K562 (cell line): ENCODE data around the gene TRAF1. TPM values are rescaled to one million over a fixed set of nuclear protein-coding genes. Genes with fewer than 3 reads are reported as not detected.

ENCODE experiments used
- ATAC-seq: fragments of 200-7000 bp; cut with Tn5 transposase; 3 replicates; pipeline ENCODE4 v1.9.1; 2020; ENCODE audit warnings: moderate library complexity
- BruUV-seq: library from RNA; stranded (reverse); fragments of 400-500 nt; replicated peaks from 2 replicates; lab custom pipeline; 2021; lab: Mats Ljungman, UMichigan
- CTCF ChIA-PET: fragments of 300-600 bp; formaldehyde crosslinking; extraction: SDS; loops from one replicate; lab custom pipeline; 2021; ENCODE audit warnings: low intra/inter-chr PET ratio; lab: Yijun Ruan, JAX
- POLR2A ChIA-PET: fragments of 300-600, 350-650 bp; sonication (Branson Sonifier 250); formaldehyde crosslinking; extraction: SDS; loops from one replicate; lab custom pipeline; 2021; ENCODE audit warnings: antibody characterized with exemption, inconsistent platforms; lab: Yijun Ruan, JAX
- DNase-seq, 4 experiments: peaks; one replicate each; pipeline versions ENCODE4 v3.0.0 to v3.0.0-alpha.2; 2011 to 2018; ENCODE audit warnings: low spot score in 3 of 4, mixed read lengths in 3 of 4; ENCODE audit errors: extremely low read depth in 1 of 4
- FAIRE-seq: peaks from 2 replicates; lab custom pipeline; 2011; peaks lifted over from hg19 to GRCh38; lab: Jason Lieb, UNC
- H2AFZ ChIP-seq: 2 replicates; pipeline ENCODE4 v1.6.0; 2011; ENCODE audit warnings: low read depth, low read length, control low read depth, inconsistent platforms
- H3K27ac ChIP-seq: fragments of 200-600 bp; 3 replicates; pipeline ENCODE4 v1.8.0; 2011; ENCODE audit warnings: low read depth, mild to moderate bottlenecking, control low read depth, inconsistent platforms, low read length, moderate library complexity, mixed read lengths; ENCODE audit errors: extremely low read depth
- H3K27me3 ChIP-seq, 2 experiments: fragments of 300-600 bp in 1 of 2; 2 replicates in 1 of 2; 3 replicates in 1 of 2; pipeline versions ENCODE4 v1.6.0 to v1.8.0; 2011; ENCODE audit warnings: inconsistent platforms in 2 of 2, low read length in 2 of 2, mild to moderate bottlenecking in 1 of 2, mixed read lengths in 1 of 2, moderate library complexity in 1 of 2; ENCODE audit not compliant: control insufficient read depth in 2 of 2, insufficient read depth in 2 of 2
- H3K36me3 ChIP-seq: fragments of 300-600 bp; 3 replicates; pipeline ENCODE4 v1.8.0; 2011; ENCODE audit warnings: mild to moderate bottlenecking, low read length, inconsistent platforms; ENCODE audit not compliant: control insufficient read depth, insufficient read depth
- H3K4me1 ChIP-seq, 2 experiments: fragments of 200-600 bp in 1 of 2; replicated peaks in 1 of 2; 2 replicates in 1 of 2; 3 replicates in 1 of 2; pipeline versions ENCODE4 v1.5.1 to v1.8.0; 2011; ENCODE audit warnings: inconsistent platforms in 2 of 2, low read length in 2 of 2, mild to moderate bottlenecking in 1 of 2, mixed read lengths in 1 of 2, moderate library complexity in 1 of 2; ENCODE audit not compliant: control insufficient read depth in 2 of 2, insufficient read depth in 2 of 2
- H3K4me2 ChIP-seq: 2 replicates; pipeline ENCODE4 v1.6.1; 2011; ENCODE audit warnings: low read length, control low read depth, inconsistent platforms, mixed read lengths; ENCODE audit not compliant: insufficient read depth
- H3K4me3 ChIP-seq: fragments of 200-600 bp; sonication (generic), shearing (Covaris generic); 2 replicates; pipeline ENCODE4 v1.5.1; 2016; ENCODE audit warnings: control low read depth, inconsistent platforms
- H3K79me2 ChIP-seq: fragments of 200-600 bp; 3 replicates; pipeline ENCODE4 v1.8.0; 2011; ENCODE audit warnings: low read length, inconsistent platforms; ENCODE audit not compliant: control insufficient read depth, insufficient read depth
- H3K9ac ChIP-seq, 2 experiments: 2 replicates each; pipeline versions ENCODE4 v1.6.0 to v1.6.1; 2011; ENCODE audit warnings: low read depth in 2 of 2, low read length in 2 of 2, control low read depth in 1 of 2, inconsistent platforms in 1 of 2, mild to moderate bottlenecking in 1 of 2, mixed read lengths in 1 of 2; ENCODE audit not compliant: insufficient read depth in 1 of 2
- H3K9me1 ChIP-seq: one replicate; pipeline ENCODE4 v1.6.0; 2011; ENCODE audit warnings: inconsistent platforms, mild to moderate bottlenecking, low read length, moderate library complexity; ENCODE audit not compliant: control insufficient read depth, insufficient read depth
- H3K9me3 ChIP-seq: replicated peaks from 2 replicates; pipeline ENCODE4 v1.5.1; 2011; ENCODE audit warnings: low read depth, low read length, inconsistent platforms; ENCODE audit not compliant: control insufficient read depth, insufficient read depth
- H4K20me1 ChIP-seq: replicated peaks from 2 replicates; pipeline ENCODE4 v1.6.1; 2011; ENCODE audit warnings: low read length, inconsistent platforms, mixed read lengths; ENCODE audit not compliant: control insufficient read depth, insufficient read depth
- BRCA1 ChIP-seq, 2 experiments: fragments of 450-650 bp in 1 of 2; sonication (generic) in 1 of 2; formaldehyde crosslinking in 1 of 2; IDR thresholded peaks; 2 replicates each; pipeline versions ENCODE4 v1.5.0 to v1.6.1; 2017 to 2020; ENCODE audit warnings: mild to moderate bottlenecking in 1 of 2, missing genetic modification reagents in 1 of 2
- ELF2 ChIP-seq: fragments of 250-450 bp; sonication (Bioruptor Pico); IDR thresholded peaks from 2 replicates; pipeline ENCODE4 v1.5.0; 2021; ENCODE audit warnings: mild to moderate bottlenecking
- JUNB ChIP-seq: fragments of 450-650 bp; formaldehyde crosslinking; conservative IDR thresholded peaks from 2 replicates; pipeline ENCODE4 v1.4.0; 2020; ENCODE audit warnings: mild to moderate bottlenecking
- KAT7 ChIP-seq: sonication (generic); formaldehyde crosslinking; IDR thresholded peaks from 2 replicates; pipeline ENCODE4 v1.8.0; 2022; ENCODE audit warnings: missing genetic modification reagents, mild to moderate bottlenecking, borderline replicate concordance
- MTA1 ChIP-seq: fragments of 450-650 bp; IDR thresholded peaks from 2 replicates; pipeline ENCODE4 v1.6.1; 2017; ENCODE audit warnings: borderline replicate concordance
- MYBL2 ChIP-seq, 2 experiments: fragments of 450-650 bp in 1 of 2; sonication (generic) in 1 of 2; formaldehyde crosslinking in 1 of 2; IDR thresholded peaks; 2 replicates each; pipeline versions ENCODE4 v1.6.1 to v1.8.1; 2017 to 2022; ENCODE audit warnings: borderline replicate concordance in 1 of 2, inconsistent platforms in 1 of 2, low read depth in 1 of 2, mild to moderate bottlenecking in 1 of 2, missing genetic modification reagents in 1 of 2, moderate library complexity in 1 of 2
- ZC3H11A ChIP-seq: IDR thresholded peaks from 2 replicates; pipeline ENCODE4 v1.6.1; 2012; ENCODE audit warnings: low read depth, low read length, improper control_type of control experiment
- WGBS: fragments of 100-300 bp; shearing (Covaris generic); methylation state at CpG from one replicate; pipeline ENCODE4 v1.1.6; 2016; ENCODE audit warnings: low coverage, mixed read lengths; ENCODE audit not compliant: insufficient coverage; ENCODE audit errors: missing lambda C conversion rate; 5-methylcytosine and 5-hydroxymethylcytosine counted together
- in situ Hi-C: fragments of 300-500 bp; cut with MboI; formaldehyde crosslinking; loops from 4 replicates; pipeline ENCODE4 v1.15.0; 2018; ENCODE audit warnings: inconsistent platforms, mixed read lengths
- intact Hi-C: fragments of 100-400 bp; cut with micrococcal nuclease; formaldehyde crosslinking; loops from 2 replicates; pipeline ENCODE4 v1.14.2; 2022
- polyA plus RNA-seq, 8 experiments: library from polyadenylated mRNA; depleted of rRNA in 4 of 8; stranded (reverse) in 5 of 8; unstranded in 3 of 8; fragments of >200 nt; fragmentation: Nextera tagmentation in 2 of 8; fragmentation: Illumina TruSeq in 1 of 8; extraction: Ambion mirVana in 2 of 8; extraction: Trizol in 1 of 8; gene quantifications; 2 replicates each; pipeline versions ENCODE4 v1.2.1 to v1.2.3, GENCODE V29; 2011 to 2014; ENCODE audit warnings: inconsistent platforms in 1 of 8, missing spikeins in 1 of 8
- total RNA-seq, 7 experiments: library from RNA; depleted of rRNA in 6 of 7; stranded (reverse); fragments of >200 nt in 6 of 7; fragmentation: Illumina TruSeq in 2 of 7; extraction: Trizol in 2 of 7; gene quantifications; 2 replicates each; pipeline versions ENCODE4 v1.2.1 to v1.2.3, GENCODE V29; 2011 to 2021; ENCODE audit warnings: low replicate concordance in 1 of 7
- TF ChIP-seq, protein P1 (sequence below): sonication (generic); formaldehyde crosslinking; IDR thresholded peaks from 2 replicates; pipeline ENCODE4 v1.8.0; 2023; ENCODE audit warnings: mild to moderate bottlenecking, missing genetic modification reagents
- TF ChIP-seq, protein P2 (sequence below): IDR thresholded peaks from 2 replicates; pipeline ENCODE4 v1.6.1; 2014; ENCODE audit warnings: antibody characterized with exemption
- TF ChIP-seq, protein P3 (sequence below): fragments of 250-450 bp; sonication (Bioruptor Pico); IDR thresholded peaks from 2 replicates; pipeline ENCODE4 v1.4.0; 2020

The TRAF1 gene
- total and polyA plus RNA-seq, 9 of the 15 experiments (the other 6 are each of a cell fraction or from before 2014, with no cell fraction given) = 0.01 to 1.1 (median 0.04) TPM; not detected in 2

DNA sequence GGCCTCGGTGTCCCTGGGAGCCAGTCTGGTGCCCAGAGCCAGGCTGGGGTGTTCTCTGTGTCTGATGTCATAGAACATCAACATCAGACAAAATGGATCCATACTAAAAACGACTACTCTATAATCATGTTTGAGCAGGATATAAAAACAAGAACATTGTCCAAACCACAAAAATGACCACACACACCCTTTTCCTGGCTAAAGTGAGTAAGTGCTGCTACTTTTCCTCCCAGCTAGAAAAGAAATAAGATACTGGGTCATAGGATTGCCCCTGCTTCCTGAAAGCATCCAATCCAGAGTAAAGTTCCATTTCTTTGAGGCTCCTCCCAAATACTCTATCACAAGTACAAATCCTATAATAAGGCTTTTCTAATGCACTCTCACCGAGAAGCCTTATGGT, 19.7 kb upstream of the TRAF1 start:
- 3% methylated on average over 3 of the region's 3 CpGs for WGBS
- H3K4me1 ChIP-seq = no peaks in the 10 kb centered on the region; a peak in 1 of 5 replicates
- no peaks in the 10 kb centered on the region for H3K79me2 ChIP-seq
- no TSS peak for BruUV-seq
- no peak overlapping the region for H3K4me2 ChIP-seq
- in situ Hi-C loops = loop anchor here (5.0 to 25.0 kb wide), 2 partner anchors 194 to 334 kb away; no protein-coding TSS in a partner anchor
- no peak overlapping the region for H3K4me3 ChIP-seq
- H3K36me3 ChIP-seq = no peaks in the 10 kb centered on the region
- DNase-seq = no peak
- no peaks in the 10 kb centered on the region for H4K20me1 ChIP-seq
- ChIA-PET CTCF (no interaction called here), POLR2A (no interaction called here)
- intact Hi-C loops = no loop called here
- H2AFZ ChIP-seq = no peak overlapping the region
- peaks cover 0 to 3% of the 10 kb centered on the region in 2 experiments; a peak in 1 of 5 replicates for H3K27me3 ChIP-seq
- FAIRE-seq = no peak
- H3K9me1 ChIP-seq = no peaks in the 10 kb centered on the region
- no peak overlapping the region for H3K27ac ChIP-seq
- no peak overlapping the region for H3K9ac ChIP-seq
- no peak for ATAC-seq
- H3K9me3 ChIP-seq = no peaks in the 10 kb centered on the region
- TF ChIP-seq, protein P1, sequence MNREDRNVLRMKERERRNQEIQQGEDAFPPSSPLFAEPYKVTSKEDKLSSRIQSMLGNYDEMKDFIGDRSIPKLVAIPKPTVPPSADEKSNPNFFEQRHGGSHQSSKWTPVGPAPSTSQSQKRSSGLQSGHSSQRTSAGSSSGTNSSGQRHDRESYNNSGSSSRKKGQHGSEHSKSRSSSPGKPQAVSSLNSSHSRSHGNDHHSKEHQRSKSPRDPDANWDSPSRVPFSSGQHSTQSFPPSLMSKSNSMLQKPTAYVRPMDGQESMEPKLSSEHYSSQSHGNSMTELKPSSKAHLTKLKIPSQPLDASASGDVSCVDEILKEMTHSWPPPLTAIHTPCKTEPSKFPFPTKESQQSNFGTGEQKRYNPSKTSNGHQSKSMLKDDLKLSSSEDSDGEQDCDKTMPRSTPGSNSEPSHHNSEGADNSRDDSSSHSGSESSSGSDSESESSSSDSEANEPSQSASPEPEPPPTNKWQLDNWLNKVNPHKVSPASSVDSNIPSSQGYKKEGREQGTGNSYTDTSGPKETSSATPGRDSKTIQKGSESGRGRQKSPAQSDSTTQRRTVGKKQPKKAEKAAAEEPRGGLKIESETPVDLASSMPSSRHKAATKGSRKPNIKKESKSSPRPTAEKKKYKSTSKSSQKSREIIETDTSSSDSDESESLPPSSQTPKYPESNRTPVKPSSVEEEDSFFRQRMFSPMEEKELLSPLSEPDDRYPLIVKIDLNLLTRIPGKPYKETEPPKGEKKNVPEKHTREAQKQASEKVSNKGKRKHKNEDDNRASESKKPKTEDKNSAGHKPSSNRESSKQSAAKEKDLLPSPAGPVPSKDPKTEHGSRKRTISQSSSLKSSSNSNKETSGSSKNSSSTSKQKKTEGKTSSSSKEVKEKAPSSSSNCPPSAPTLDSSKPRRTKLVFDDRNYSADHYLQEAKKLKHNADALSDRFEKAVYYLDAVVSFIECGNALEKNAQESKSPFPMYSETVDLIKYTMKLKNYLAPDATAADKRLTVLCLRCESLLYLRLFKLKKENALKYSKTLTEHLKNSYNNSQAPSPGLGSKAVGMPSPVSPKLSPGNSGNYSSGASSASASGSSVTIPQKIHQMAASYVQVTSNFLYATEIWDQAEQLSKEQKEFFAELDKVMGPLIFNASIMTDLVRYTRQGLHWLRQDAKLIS (CRISPR knock-in tag) = no peak
- TF ChIP-seq JUNB (no peak), ZC3H11A (no peak), MYBL2 (IDR thresholded peaks at IDR 0.05; ENCODE audit: low read depth) (no peak), MYBL2 (CRISPR knock-in tag; IDR thresholded peaks at IDR 0.05; ENCODE audit: borderline replicate concordance) (no peak), ELF2 (no peak), MTA1 (no peak), BRCA1 (IDR thresholded peaks at IDR 0.05) (no peak), BRCA1 (CRISPR knock-in tag; IDR thresholded peaks at IDR 0.05) (no peak), KAT7 (CRISPR knock-in tag) (no peak)
- TF ChIP-seq, protein P2, sequence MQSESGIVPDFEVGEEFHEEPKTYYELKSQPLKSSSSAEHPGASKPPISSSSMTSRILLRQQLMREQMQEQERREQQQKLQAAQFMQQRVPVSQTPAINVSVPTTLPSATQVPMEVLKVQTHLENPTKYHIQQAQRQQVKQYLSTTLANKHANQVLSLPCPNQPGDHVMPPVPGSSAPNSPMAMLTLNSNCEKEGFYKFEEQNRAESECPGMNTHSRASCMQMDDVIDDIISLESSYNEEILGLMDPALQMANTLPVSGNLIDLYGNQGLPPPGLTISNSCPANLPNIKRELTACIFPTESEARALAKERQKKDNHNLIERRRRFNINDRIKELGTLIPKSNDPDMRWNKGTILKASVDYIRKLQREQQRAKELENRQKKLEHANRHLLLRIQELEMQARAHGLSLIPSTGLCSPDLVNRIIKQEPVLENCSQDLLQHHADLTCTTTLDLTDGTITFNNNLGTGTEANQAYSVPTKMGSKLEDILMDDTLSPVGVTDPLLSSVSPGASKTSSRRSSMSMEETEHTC = no peak
- TF ChIP-seq, protein P3, sequence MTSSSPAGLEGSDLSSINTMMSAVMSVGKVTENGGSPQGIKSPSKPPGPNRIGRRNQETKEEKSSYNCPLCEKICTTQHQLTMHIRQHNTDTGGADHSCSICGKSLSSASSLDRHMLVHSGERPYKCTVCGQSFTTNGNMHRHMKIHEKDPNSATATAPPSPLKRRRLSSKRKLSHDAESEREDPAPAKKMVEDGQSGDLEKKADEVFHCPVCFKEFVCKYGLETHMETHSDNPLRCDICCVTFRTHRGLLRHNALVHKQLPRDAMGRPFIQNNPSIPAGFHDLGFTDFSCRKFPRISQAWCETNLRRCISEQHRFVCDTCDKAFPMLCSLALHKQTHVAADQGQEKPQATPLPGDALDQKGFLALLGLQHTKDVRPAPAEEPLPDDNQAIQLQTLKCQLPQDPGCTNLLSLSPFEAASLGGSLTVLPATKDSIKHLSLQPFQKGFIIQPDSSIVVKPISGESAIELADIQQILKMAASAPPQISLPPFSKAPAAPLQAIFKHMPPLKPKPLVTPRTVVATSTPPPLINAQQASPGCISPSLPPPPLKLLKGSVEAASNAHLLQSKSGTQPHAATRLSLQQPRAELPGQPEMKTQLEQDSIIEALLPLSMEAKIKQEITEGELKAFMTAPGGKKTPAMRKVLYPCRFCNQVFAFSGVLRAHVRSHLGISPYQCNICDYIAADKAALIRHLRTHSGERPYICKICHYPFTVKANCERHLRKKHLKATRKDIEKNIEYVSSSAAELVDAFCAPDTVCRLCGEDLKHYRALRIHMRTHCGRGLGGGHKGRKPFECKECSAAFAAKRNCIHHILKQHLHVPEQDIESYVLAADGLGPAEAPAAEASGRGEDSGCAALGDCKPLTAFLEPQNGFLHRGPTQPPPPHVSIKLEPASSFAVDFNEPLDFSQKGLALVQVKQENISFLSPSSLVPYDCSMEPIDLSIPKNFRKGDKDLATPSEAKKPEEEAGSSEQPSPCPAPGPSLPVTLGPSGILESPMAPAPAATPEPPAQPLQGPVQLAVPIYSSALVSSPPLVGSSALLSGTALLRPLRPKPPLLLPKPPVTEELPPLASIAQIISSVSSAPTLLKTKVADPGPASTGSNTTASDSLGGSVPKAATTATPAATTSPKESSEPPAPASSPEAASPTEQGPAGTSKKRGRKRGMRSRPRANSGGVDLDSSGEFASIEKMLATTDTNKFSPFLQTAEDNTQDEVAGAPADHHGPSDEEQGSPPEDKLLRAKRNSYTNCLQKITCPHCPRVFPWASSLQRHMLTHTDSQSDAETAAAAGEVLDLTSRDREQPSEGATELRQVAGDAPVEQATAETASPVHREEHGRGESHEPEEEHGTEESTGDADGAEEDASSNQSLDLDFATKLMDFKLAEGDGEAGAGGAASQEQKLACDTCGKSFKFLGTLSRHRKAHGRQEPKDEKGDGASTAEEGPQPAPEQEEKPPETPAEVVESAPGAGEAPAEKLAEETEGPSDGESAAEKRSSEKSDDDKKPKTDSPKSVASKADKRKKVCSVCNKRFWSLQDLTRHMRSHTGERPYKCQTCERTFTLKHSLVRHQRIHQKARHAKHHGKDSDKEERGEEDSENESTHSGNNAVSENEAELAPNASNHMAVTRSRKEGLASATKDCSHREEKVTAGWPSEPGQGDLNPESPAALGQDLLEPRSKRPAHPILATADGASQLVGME = no peak
